Spinal cord (tissue), 10 donors: ENCODE measurements around the gene DHRS7B. TPM values are rescaled to one million over a fixed set of nuclear protein-coding genes. Genes with fewer than 3 reads are reported as not detected.
"Not testable (repeated sequence)": the region's sequence is repeated elsewhere in the genome, so short reads cannot be mapped to it uniquely, and the experiment has no call there.

ENCODE experiments used
- DNase-seq, 6 donors: peaks; one replicate each; pipeline versions ENCODE4 v3.0.0 to v3.0.0-alpha.2; 2013 to 2015; ENCODE audit warnings: low spot score in 6 of 6, low read depth in 4 of 6
- H3K27ac ChIP-seq: one replicate; pipeline ENCODE4 v1.5.1; 2013; ENCODE audit warnings: low read depth, low read length, control low read depth
- H3K27me3 ChIP-seq: one replicate; pipeline ENCODE4 v1.6.1; 2013; ENCODE audit warnings: low read length; ENCODE audit not compliant: control insufficient read depth, insufficient read depth
- H3K36me3 ChIP-seq: one replicate; pipeline ENCODE4 v1.6.1; 2013; ENCODE audit warnings: low read length; ENCODE audit not compliant: control insufficient read depth, insufficient read depth
- H3K4me1 ChIP-seq: one replicate; pipeline ENCODE4 v1.6.1; 2013; ENCODE audit warnings: low read length; ENCODE audit not compliant: control insufficient read depth, insufficient read depth
- H3K4me3 ChIP-seq: one replicate; pipeline ENCODE4 v1.5.1; 2013; ENCODE audit warnings: low read depth, low read length, control low read depth
- H3K9me3 ChIP-seq: one replicate; pipeline ENCODE4 v1.6.1; 2013; ENCODE audit warnings: low read length; ENCODE audit not compliant: control insufficient read depth, insufficient read depth
- WGBS: methylation state at CpG from one replicate; pipeline ENCODE4 v1.1.5; 2013; ENCODE audit warnings: missing lambda C conversion rate; ENCODE audit not compliant: insufficient coverage; 5-methylcytosine and 5-hydroxymethylcytosine counted together
- polyA plus RNA-seq, 2 donors: library from polyadenylated mRNA; unstranded; fragments of 120-200 nt; gene quantifications; one replicate each; pipeline ENCODE4 v1.2.1, GENCODE V29; 2013; ENCODE audit not compliant: insufficient read length in 2 of 2
- total RNA-seq, 2 donors: library from RNA; depleted of rRNA in 1 of 2; stranded (reverse); fragments of 120-200 nt in 1 of 2; fragments of >200 nt in 1 of 2; gene quantifications; one replicate each; pipeline versions ENCODE4 v1.2.3 to v1.2.4, GENCODE V29; 2013 to 2014
- donor health status: healthy.

Gene DHRS7B
- total and polyA plus RNA-seq, 4 donors, result 20.3 to 43.2 (median 31.9) TPM

GRCh38 chr17:21125862-21126261, 902 bp upstream of the DHRS7B start:
- no peak overlapping the region for H3K4me3 ChIP-seq

GRCh38 chr17:21127509-21128077, 829 bp downstream of the DHRS7B start:
- Histone ChIP-seq H3K27ac (no peak overlapping the region), H3K4me1 (no peaks in the 10 kb centered on the region), H3K27me3 (no peaks in the 10 kb centered on the region), H3K9me3 (no peaks in the 10 kb centered on the region), H3K4me3 (peak overlapping the region; percentile 83), H3K36me3 (no peaks in the 10 kb centered on the region)
- 39% methylated on average over 3 of the region's 9 CpGs for WGBS
- DNase-seq, result no peak

More at GRCh38 chr17:21125862-21126261, 902 bp upstream of the DHRS7B start:
- H3K27ac ChIP-seq, result no peak overlapping the region
- no peaks in the 10 kb centered on the region for H3K36me3 ChIP-seq
- H3K4me1 ChIP-seq, result no peaks in the 10 kb centered on the region
- H3K27me3 ChIP-seq, result peaks cover 3% of the 10 kb centered on the region
- 68% methylated on average over 2 of the region's 6 CpGs for WGBS
- no peaks in the 10 kb centered on the region for H3K9me3 ChIP-seq
- no peak for DNase-seq

- Histone ChIP-seq H3K9me3 (no peaks in the 10 kb centered on the region), H3K4me1 (no peaks in the 10 kb centered on the region), H3K27ac (no peak overlapping the region), H3K4me3 (no peak overlapping the region), H3K36me3 (no peaks in the 10 kb centered on the region), H3K27me3 (no peaks in the 10 kb centered on the region)
- WGBS, result 62% methylated on average over 4 of the region's 9 CpGs
- DNase-seq, result peak in 3 of 6 donors; percentile 11 to 66 (median 55)
Observed at GRCh38 chr17:21129023-21129681, 2.4 kb downstream of the DHRS7B start.

- no peaks in the 10 kb centered on the region for H3K9me3 ChIP-seq
- no peak for DNase-seq
- no peaks in the 10 kb centered on the region for H3K4me1 ChIP-seq
- no peaks in the 10 kb centered on the region for H3K36me3 ChIP-seq
- H3K27me3 ChIP-seq, result no peaks in the 10 kb centered on the region
- no peak overlapping the region for H3K27ac ChIP-seq
- no peak overlapping the region for H3K4me3 ChIP-seq
- no CpG with 5 or more reads among the region's 4 CpGs for WGBS
Observed at GRCh38 chr17:21131137-21131536, 4.4 kb downstream of the DHRS7B start.

- no CpG with 5 or more reads among the region's 1 CpG for WGBS
- Histone ChIP-seq H3K4me3 (no peak overlapping the region), H3K36me3 (no peaks in the 10 kb centered on the region), H3K27ac (no peak overlapping the region), H3K27me3 (no peaks in the 10 kb centered on the region), H3K4me1 (no peaks in the 10 kb centered on the region), H3K9me3 (peaks cover 1% of the 10 kb centered on the region)
- no peak for DNase-seq
Observed at GRCh38 chr17:21132428-21132827, 5.7 kb downstream of the DHRS7B start.

- Histone ChIP-seq H3K9me3 (peaks cover 4% of the 10 kb centered on the region), H3K27ac (no peak overlapping the region), H3K4me3 (no peak overlapping the region), H3K4me1 (no peaks in the 10 kb centered on the region), H3K27me3 (no peaks in the 10 kb centered on the region), H3K36me3 (no peaks in the 10 kb centered on the region)
- DNase-seq, result no peak
- 100% methylated on average over 1 of the region's 2 CpGs for WGBS
Observed at GRCh38 chr17:21134559-21134958, 7.8 kb downstream of the DHRS7B start.

- Histone ChIP-seq H3K9me3 (peaks cover 4% of the 10 kb centered on the region), H3K36me3 (no peaks in the 10 kb centered on the region), H3K27ac (no peak overlapping the region), H3K4me3 (no peak overlapping the region), H3K4me1 (no peaks in the 10 kb centered on the region), H3K27me3 (no peaks in the 10 kb centered on the region)
- WGBS, result 83% methylated on average over 6 of the region's 6 CpGs
- no peak for DNase-seq
Observed at GRCh38 chr17:21140911-21141310, 14.1 kb downstream of the DHRS7B start.

- no CpG with 5 or more reads among the region's 2 CpGs for WGBS
- Histone ChIP-seq H3K4me3 (no peak overlapping the region), H3K9me3 (peaks cover 4% of the 10 kb centered on the region), H3K4me1 (no peaks in the 10 kb centered on the region), H3K27ac (no peak overlapping the region), H3K27me3 (no peaks in the 10 kb centered on the region), H3K36me3 (no peaks in the 10 kb centered on the region)
- DNase-seq, result no peak
Observed at GRCh38 chr17:21141331-21141730, 14.6 kb downstream of the DHRS7B start.

GRCh38 chr17:21142065-21142464, 15.3 kb downstream of the DHRS7B start:
- not testable (repeated sequence) for H3K27me3 ChIP-seq, H3K4me3 ChIP-seq, H3K4me1 ChIP-seq, H3K36me3 ChIP-seq, DNase-seq, H3K9me3 ChIP-seq, H3K27ac ChIP-seq
- 97% methylated on average over 4 of the region's 12 CpGs for WGBS

GRCh38 chr17:21143695-21144094, 16.9 kb downstream of the DHRS7B start:
- no peak overlapping the region for H3K27ac ChIP-seq
- WGBS, result 100% methylated on average over 3 of the region's 3 CpGs
- no peak for DNase-seq
- no peaks in the 10 kb centered on the region for H3K4me1 ChIP-seq
- H3K27me3 ChIP-seq, result no peaks in the 10 kb centered on the region
- H3K9me3 ChIP-seq, result no peaks in the 10 kb centered on the region
- H3K4me3 ChIP-seq, result no peak overlapping the region
- H3K36me3 ChIP-seq, result no peaks in the 10 kb centered on the region
